Body of pancreas (tissue), 4 donors: ENCODE measurements around the gene CDK19. TPM values are rescaled to one million over a fixed set of nuclear protein-coding genes. Genes with fewer than 3 reads are reported as not detected.

Experiments
- ATAC-seq: fragments of 150-250 bp; one replicate; pipeline ENCODE4 v1.9.1; 2016
- DNase-seq, 4 donors: peaks; one replicate each; pipeline ENCODE4 v3.0.0-alpha.2; 2019
- H3K27ac ChIP-seq, 4 donors: fragments of 200-600 bp; sonication (generic); 1 replicate in 3 of 4; 2 replicates in 1 of 4; pipeline versions ENCODE4 v1.5.1 to v1.6.1; 2016 to 2019; ENCODE audit warnings: mild to moderate bottlenecking in 1 of 4, mixed read lengths in 1 of 4, moderate library complexity in 1 of 4
- H3K27me3 ChIP-seq, 2 donors: fragments of 200-600 bp; sonication (generic); one replicate each; pipeline ENCODE4 v1.6.0; 2016; ENCODE audit warnings: mild to moderate bottlenecking in 1 of 2
- H3K36me3 ChIP-seq, 2 donors: fragments of 200-600 bp; sonication (generic); replicated peaks in 1 of 2; 2 replicates each; pipeline ENCODE4 v1.5.1; 2016; ENCODE audit warnings: low read depth in 2 of 2; ENCODE audit not compliant: insufficient read depth in 1 of 2
- H3K4me1 ChIP-seq: fragments of 200-600 bp; sonication (generic); one replicate; pipeline ENCODE4 v1.6.0; 2016
- H3K4me3 ChIP-seq, 2 donors: fragments of 200-600 bp; sonication (generic); 1 replicate in 1 of 2; 2 replicates in 1 of 2; pipeline ENCODE4 v1.5.1; 2016 to 2019
- H3K9me3 ChIP-seq, 3 donors: fragments of 200-600 bp; sonication (generic); 1 replicate in 2 of 3; 2 replicates in 1 of 3; pipeline ENCODE4 v1.5.1; 2016
- CTCF ChIP-seq, 7 experiments: fragments of 450-650 bp in 4 of 7; fragments of 200-600 bp in 3 of 7; sonication (generic) in 3 of 7; IDR thresholded peaks; one replicate each; pipeline ENCODE4 v1.5.1; 2016 to 2019; ENCODE audit warnings: antibody characterized with exemption in 7 of 7
- POLR2A ChIP-seq, 3 donors: fragments of 450-650 bp; IDR thresholded peaks; one replicate each; pipeline ENCODE4 v1.6.1; 2016; ENCODE audit warnings: antibody characterized with exemption in 3 of 3, mild to moderate bottlenecking in 2 of 3
- WGBS, 2 donors: methylation state at CpG; one replicate each; pipeline ENCODE4 v1.1.5; 2017; 5-methylcytosine and 5-hydroxymethylcytosine counted together
- intact Hi-C: fragments of 100-400 bp; cut with DNase I; formaldehyde crosslinking; loops from one replicate; pipeline ENCODE4 v1.15.1; 2023
- total RNA-seq, 2 donors: library from RNA; depleted of rRNA; stranded (reverse); fragments of >200 nt; gene quantifications; one replicate each; pipeline ENCODE4 v1.1.0, GENCODE V29; 2016

The CDK19 gene
- total RNA-seq, 2 donors from 2014 or later: 4.0 to 8.0 TPM

GRCh38 chr6:110687326-110687725 is 127.9 kb downstream of the CDK19 start:
- TF ChIP-seq CTCF (IDR thresholded peaks at IDR 0.05): no peak
- TF ChIP-seq POLR2A (IDR thresholded peaks at IDR 0.05): no peak
- intact Hi-C loops: no loop called here
- DNase-seq (no peak), ATAC-seq (no peak)
- Histone ChIP-seq H3K4me3 (no peak overlapping the region), H3K4me1 (no peaks in the 10 kb centered on the region), H3K27me3 (no peaks in the 10 kb centered on the region), H3K9me3 (no peaks in the 10 kb centered on the region), H3K36me3 (no peaks in the 10 kb centered on the region), H3K27ac (no peak overlapping the region)
- WGBS, 2 donors: 42 to 61% methylated on average over 1 of the region's 1 CpG

GRCh38 chr6:110683241-110683640 is 132.0 kb downstream of the CDK19 start:
- intact Hi-C loops: loop anchor here (5.0 kb wide), 1 partner anchor 269 kb away; no protein-coding TSS in a partner anchor
- Histone ChIP-seq H3K4me1 (peaks cover 10% of the 10 kb centered on the region), H3K36me3 (no peaks in the 10 kb centered on the region), H3K27ac (no peak overlapping the region), H3K4me3 (no peak overlapping the region), H3K9me3 (no peaks in the 10 kb centered on the region), H3K27me3 (no peaks in the 10 kb centered on the region)
- TF ChIP-seq CTCF (IDR thresholded peaks at IDR 0.05): no peak
- no peak for TF ChIP-seq POLR2A (IDR thresholded peaks at IDR 0.05)
- 72 to 90% methylated on average over 3 of the region's 3 CpGs for WGBS, 2 donors
- ATAC-seq: no peak
- DNase-seq: no peak

GRCh38 chr6:110682460-110682853 is 132.8 kb downstream of the CDK19 start:
- H3K4me3 ChIP-seq: no peak overlapping the region
- no peak overlapping the region for H3K27ac ChIP-seq
- DNase-seq (peak; percentile 67 to 87 (median 70)), ATAC-seq (peak; percentile 97)
- TF ChIP-seq POLR2A (IDR thresholded peaks at IDR 0.05) (no peak), CTCF (IDR thresholded peaks at IDR 0.05) (peak; percentile 23 to 86 (median 79))
- H3K4me1 ChIP-seq: peaks cover 10% of the 10 kb centered on the region
- 8 to 15% methylated on average over 1 of the region's 1 CpG for WGBS, 2 donors
- intact Hi-C loops: loop anchor here (5.0 kb wide), 1 partner anchor 270 kb away; no protein-coding TSS in a partner anchor
- no peaks in the 10 kb centered on the region for H3K9me3 ChIP-seq
- no peaks in the 10 kb centered on the region for H3K36me3 ChIP-seq
- no peaks in the 10 kb centered on the region for H3K27me3 ChIP-seq

GRCh38 chr6:110681543-110682459 is 133.5 kb downstream of the CDK19 start:
- DNase-seq: no peak
- Histone ChIP-seq H3K27ac (no peak overlapping the region), H3K9me3 (no peaks in the 10 kb centered on the region), H3K4me1 (peaks cover 10% of the 10 kb centered on the region), H3K36me3 (no peaks in the 10 kb centered on the region), H3K4me3 (no peak overlapping the region), H3K27me3 (no peaks in the 10 kb centered on the region)
- ATAC-seq: no peak
- intact Hi-C loops: loop anchor here (5.0 kb wide), 1 partner anchor 270 kb away; no protein-coding TSS in a partner anchor
- WGBS, 2 donors: 26 to 30% methylated on average over 4 of the region's 4 CpGs
- TF ChIP-seq CTCF (IDR thresholded peaks at IDR 0.05): no peak
- no peak for TF ChIP-seq POLR2A (IDR thresholded peaks at IDR 0.05)
